GM12878 (cell line): ENCODE measurements around the gene PDE6D. TPM values are rescaled to one million over a fixed set of nuclear protein-coding genes. Genes with fewer than 3 reads are reported as not detected.

Experiments used
- BHLHE40 ChIP-seq, 2 experiments: fragments of 450-650 bp in 1 of 2; IDR thresholded peaks; 2 replicates each; pipeline ENCODE4 v1.6.1; 2011 to 2017; ENCODE audit warnings: low read depth in 2 of 2, borderline replicate concordance in 1 of 2, improper control_type of control experiment in 1 of 2, low read length in 1 of 2, mild to moderate bottlenecking in 1 of 2
- FOXK2 ChIP-seq: fragments of 450-650 bp; IDR thresholded peaks from 2 replicates; pipeline ENCODE4 v1.6.1; 2017; ENCODE audit warnings: mild to moderate bottlenecking, moderate library complexity
- FOXM1 ChIP-seq: IDR thresholded peaks from 2 replicates; pipeline ENCODE4 v1.6.1; 2012; ENCODE audit warnings: low read depth, mild to moderate bottlenecking, inconsistent platforms, low read length, moderate library complexity
- MTA2 ChIP-seq: fragments of 450-650 bp; IDR thresholded peaks from 2 replicates; pipeline ENCODE4 v1.6.1; 2016; ENCODE audit warnings: low read depth, mild to moderate bottlenecking, moderate library complexity
- PAX5 ChIP-seq: IDR thresholded peaks from 2 replicates; pipeline ENCODE4 v1.6.1; 2011; ENCODE audit warnings: low read depth, low read length, borderline replicate concordance
- POLR2AphosphoS5 ChIP-seq: IDR thresholded peaks from 2 replicates; pipeline ENCODE4 v1.6.1; 2011; ENCODE audit warnings: mild to moderate bottlenecking, low read length, inconsistent platforms
- SMAD1 ChIP-seq: fragments of 450-650 bp; IDR thresholded peaks from 2 replicates; pipeline ENCODE4 v1.6.1; 2018; ENCODE audit warnings: mild to moderate bottlenecking, low read depth; ENCODE audit not compliant: partially characterized antibody
- SPI1 ChIP-seq: IDR thresholded peaks from 2 replicates; pipeline ENCODE4 v1.6.1; 2011; ENCODE audit warnings: low read depth, mild to moderate bottlenecking, low read length, moderate library complexity, borderline replicate concordance; ENCODE audit not compliant: insufficient read depth
- SREBF1 ChIP-seq: IDR thresholded peaks from 2 replicates; pipeline ENCODE4 v1.6.1; 2012; ENCODE audit warnings: mild to moderate bottlenecking, low read length
- SREBF2 ChIP-seq: IDR thresholded peaks from 2 replicates; pipeline ENCODE4 v1.6.1; 2012; ENCODE audit warnings: mild to moderate bottlenecking, low read length
- TARDBP ChIP-seq: IDR thresholded peaks from 2 replicates; pipeline ENCODE4 v1.6.1; 2016; ENCODE audit warnings: borderline replicate concordance
- TCF12 ChIP-seq: IDR thresholded peaks from 2 replicates; pipeline ENCODE4 v1.6.1; 2011; ENCODE audit warnings: low read depth, mild to moderate bottlenecking, low read length
- YY1 ChIP-seq: IDR thresholded peaks from 2 replicates; pipeline ENCODE4 v1.6.1; 2011; ENCODE audit warnings: low read depth, mild to moderate bottlenecking, low read length
- ZNF217 ChIP-seq: fragments of 450-650 bp; IDR thresholded peaks from 2 replicates; pipeline ENCODE4 v1.6.1; 2017; ENCODE audit warnings: antibody characterized with exemption, mild to moderate bottlenecking
- polyA plus RNA-seq, 11 experiments: library from polyadenylated mRNA; depleted of rRNA in 4 of 11; unstranded in 6 of 11; stranded (reverse) in 5 of 11; fragments of >200 nt; fragmentation: Nextera tagmentation in 4 of 11; fragmentation: Illumina TruSeq in 1 of 11; extraction: Ambion mirVana in 4 of 11; extraction: Trizol in 1 of 11; gene quantifications; 1 replicate in 1 of 11; 2 replicates in 10 of 11; pipeline versions ENCODE4 v1.2.1 to v1.2.3, GENCODE V29; 2011 to 2016; ENCODE audit warnings: inconsistent platforms in 2 of 11, missing spikeins in 2 of 11, low read depth in 1 of 11
- total RNA-seq, 4 experiments: library from RNA; depleted of rRNA in 3 of 4; stranded (reverse); fragments of >200 nt in 3 of 4; fragmentation: Illumina TruSeq in 1 of 4; extraction: Trizol in 1 of 4; gene quantifications; 2 replicates each; pipeline versions ENCODE4 v1.2.1 to v1.2.3, GENCODE V29; 2013 to 2021
- TF ChIP-seq, protein P1 (sequence below): fragments of 450-650 bp; IDR thresholded peaks from 2 replicates; pipeline ENCODE4 v1.6.1; 2017; ENCODE audit warnings: mild to moderate bottlenecking, moderate library complexity
- TF ChIP-seq, protein P2 (sequence below): IDR thresholded peaks from 2 replicates; pipeline ENCODE4 v1.6.1; 2012; ENCODE audit warnings: improper control_type of control experiment, low read depth, low read length; ENCODE audit not compliant: insufficient replicate concordance
- TF ChIP-seq, protein P3 (sequence below): fragments of 450-650 bp; IDR thresholded peaks from 2 replicates; pipeline ENCODE4 v1.6.1; 2017; ENCODE audit warnings: low read depth, mild to moderate bottlenecking, moderate library complexity
- TF ChIP-seq, protein P4 (sequence below): IDR thresholded peaks from 2 replicates; pipeline ENCODE4 v1.6.1; 2011; ENCODE audit warnings: borderline replicate concordance, low read depth, mild to moderate bottlenecking, moderate library complexity, mixed read lengths, low read length; ENCODE audit not compliant: insufficient read depth; ENCODE audit errors: extremely low read length

The PDE6D gene
- total and polyA plus RNA-seq, 10 of the 15 experiments (the other 5 are each of a cell fraction or from before 2014, with no cell fraction given), result 8.2 to 69.4 (median 56.2) TPM

DNA sequence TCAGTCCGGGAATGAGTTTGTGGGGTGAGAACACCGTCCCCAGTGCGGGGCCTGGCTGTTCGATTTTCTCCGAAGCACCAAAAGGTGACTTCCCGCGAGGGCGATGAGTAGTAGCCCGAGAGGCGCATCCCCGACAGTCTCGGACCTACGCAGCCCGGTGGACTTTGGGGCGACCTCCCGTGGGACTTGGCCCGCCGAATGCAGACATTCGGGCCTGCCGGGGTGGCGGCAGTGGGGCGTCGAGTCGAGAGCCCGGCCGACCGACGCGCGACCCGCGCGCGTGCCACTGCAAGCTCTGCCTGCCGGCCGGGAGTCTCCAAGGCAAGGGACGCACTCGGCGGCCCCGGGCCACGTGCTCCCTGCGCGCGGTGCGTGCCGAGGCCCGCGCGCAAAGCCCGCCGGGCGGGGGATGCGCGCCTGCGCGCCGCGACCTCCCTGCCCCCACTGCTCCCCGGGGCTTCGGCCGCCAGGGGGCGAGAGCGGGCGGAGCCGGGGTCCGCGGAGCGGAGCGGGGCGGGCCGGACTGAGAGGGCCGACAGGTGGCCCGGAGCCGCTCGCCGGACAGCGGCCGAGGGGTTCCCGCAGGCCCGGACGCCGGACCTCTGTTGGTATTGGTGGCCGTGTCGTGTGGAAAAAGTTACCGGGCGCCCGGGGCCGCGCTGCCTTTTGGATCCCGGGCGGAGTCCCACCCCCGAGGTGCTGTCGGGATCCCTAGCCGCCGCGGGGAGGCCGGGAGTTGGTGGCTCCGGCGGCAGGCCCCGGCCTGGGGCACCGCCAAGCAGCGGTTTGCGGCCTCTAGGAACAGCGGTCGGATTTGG, 70.9 kb downstream of the PDE6D start (continued):
- peak; percentile 67 for TF ChIP-seq ZNF217
- TF ChIP-seq MTA2, result no peak
- peak; percentile 92 to 98 for TF ChIP-seq BHLHE40 (IDR thresholded peaks at IDR 0.05; ENCODE audit: borderline replicate concordance in 1 of 2, low read depth in 2 of 2, low read length in 1 of 2)
- TF ChIP-seq TARDBP, result no peak
- TF ChIP-seq YY1, result peak; percentile 87
- TF ChIP-seq SREBF1, result no peak
- TF ChIP-seq, protein P1, sequence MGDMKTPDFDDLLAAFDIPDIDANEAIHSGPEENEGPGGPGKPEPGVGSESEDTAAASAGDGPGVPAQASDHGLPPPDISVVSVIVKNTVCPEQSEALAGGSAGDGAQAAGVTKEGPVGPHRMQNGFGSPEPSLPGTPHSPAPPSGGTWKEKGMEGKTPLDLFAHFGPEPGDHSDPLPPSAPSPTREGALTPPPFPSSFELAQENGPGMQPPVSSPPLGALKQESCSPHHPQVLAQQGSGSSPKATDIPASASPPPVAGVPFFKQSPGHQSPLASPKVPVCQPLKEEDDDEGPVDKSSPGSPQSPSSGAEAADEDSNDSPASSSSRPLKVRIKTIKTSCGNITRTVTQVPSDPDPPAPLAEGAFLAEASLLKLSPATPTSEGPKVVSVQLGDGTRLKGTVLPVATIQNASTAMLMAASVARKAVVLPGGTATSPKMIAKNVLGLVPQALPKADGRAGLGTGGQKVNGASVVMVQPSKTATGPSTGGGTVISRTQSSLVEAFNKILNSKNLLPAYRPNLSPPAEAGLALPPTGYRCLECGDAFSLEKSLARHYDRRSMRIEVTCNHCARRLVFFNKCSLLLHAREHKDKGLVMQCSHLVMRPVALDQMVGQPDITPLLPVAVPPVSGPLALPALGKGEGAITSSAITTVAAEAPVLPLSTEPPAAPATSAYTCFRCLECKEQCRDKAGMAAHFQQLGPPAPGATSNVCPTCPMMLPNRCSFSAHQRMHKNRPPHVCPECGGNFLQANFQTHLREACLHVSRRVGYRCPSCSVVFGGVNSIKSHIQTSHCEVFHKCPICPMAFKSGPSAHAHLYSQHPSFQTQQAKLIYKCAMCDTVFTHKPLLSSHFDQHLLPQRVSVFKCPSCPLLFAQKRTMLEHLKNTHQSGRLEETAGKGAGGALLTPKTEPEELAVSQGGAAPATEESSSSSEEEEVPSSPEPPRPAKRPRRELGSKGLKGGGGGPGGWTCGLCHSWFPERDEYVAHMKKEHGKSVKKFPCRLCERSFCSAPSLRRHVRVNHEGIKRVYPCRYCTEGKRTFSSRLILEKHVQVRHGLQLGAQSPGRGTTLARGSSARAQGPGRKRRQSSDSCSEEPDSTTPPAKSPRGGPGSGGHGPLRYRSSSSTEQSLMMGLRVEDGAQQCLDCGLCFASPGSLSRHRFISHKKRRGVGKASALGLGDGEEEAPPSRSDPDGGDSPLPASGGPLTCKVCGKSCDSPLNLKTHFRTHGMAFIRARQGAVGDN, result peak; percentile 98
- TF ChIP-seq, protein P2, sequence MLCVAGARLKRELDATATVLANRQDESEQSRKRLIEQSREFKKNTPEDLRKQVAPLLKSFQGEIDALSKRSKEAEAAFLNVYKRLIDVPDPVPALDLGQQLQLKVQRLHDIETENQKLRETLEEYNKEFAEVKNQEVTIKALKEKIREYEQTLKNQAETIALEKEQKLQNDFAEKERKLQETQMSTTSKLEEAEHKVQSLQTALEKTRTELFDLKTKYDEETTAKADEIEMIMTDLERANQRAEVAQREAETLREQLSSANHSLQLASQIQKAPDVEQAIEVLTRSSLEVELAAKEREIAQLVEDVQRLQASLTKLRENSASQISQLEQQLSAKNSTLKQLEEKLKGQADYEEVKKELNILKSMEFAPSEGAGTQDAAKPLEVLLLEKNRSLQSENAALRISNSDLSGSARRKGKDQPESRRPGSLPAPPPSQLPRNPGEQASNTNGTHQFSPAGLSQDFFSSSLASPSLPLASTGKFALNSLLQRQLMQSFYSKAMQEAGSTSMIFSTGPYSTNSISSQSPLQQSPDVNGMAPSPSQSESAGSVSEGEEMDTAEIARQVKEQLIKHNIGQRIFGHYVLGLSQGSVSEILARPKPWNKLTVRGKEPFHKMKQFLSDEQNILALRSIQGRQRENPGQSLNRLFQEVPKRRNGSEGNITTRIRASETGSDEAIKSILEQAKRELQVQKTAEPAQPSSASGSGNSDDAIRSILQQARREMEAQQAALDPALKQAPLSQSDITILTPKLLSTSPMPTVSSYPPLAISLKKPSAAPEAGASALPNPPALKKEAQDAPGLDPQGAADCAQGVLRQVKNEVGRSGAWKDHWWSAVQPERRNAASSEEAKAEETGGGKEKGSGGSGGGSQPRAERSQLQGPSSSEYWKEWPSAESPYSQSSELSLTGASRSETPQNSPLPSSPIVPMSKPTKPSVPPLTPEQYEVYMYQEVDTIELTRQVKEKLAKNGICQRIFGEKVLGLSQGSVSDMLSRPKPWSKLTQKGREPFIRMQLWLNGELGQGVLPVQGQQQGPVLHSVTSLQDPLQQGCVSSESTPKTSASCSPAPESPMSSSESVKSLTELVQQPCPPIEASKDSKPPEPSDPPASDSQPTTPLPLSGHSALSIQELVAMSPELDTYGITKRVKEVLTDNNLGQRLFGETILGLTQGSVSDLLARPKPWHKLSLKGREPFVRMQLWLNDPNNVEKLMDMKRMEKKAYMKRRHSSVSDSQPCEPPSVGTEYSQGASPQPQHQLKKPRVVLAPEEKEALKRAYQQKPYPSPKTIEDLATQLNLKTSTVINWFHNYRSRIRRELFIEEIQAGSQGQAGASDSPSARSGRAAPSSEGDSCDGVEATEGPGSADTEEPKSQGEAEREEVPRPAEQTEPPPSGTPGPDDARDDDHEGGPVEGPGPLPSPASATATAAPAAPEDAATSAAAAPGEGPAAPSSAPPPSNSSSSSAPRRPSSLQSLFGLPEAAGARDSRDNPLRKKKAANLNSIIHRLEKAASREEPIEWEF, result no peak
- peak; percentile 93 for TF ChIP-seq POLR2AphosphoS5
- TF ChIP-seq, protein P3, sequence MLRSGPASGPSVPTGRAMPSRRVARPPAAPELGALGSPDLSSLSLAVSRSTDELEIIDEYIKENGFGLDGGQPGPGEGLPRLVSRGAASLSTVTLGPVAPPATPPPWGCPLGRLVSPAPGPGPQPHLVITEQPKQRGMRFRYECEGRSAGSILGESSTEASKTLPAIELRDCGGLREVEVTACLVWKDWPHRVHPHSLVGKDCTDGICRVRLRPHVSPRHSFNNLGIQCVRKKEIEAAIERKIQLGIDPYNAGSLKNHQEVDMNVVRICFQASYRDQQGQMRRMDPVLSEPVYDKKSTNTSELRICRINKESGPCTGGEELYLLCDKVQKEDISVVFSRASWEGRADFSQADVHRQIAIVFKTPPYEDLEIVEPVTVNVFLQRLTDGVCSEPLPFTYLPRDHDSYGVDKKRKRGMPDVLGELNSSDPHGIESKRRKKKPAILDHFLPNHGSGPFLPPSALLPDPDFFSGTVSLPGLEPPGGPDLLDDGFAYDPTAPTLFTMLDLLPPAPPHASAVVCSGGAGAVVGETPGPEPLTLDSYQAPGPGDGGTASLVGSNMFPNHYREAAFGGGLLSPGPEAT, result no peak; the same call in 1 of the 2 replicates
- no peak for TF ChIP-seq SPI1
- TF ChIP-seq, protein P4, sequence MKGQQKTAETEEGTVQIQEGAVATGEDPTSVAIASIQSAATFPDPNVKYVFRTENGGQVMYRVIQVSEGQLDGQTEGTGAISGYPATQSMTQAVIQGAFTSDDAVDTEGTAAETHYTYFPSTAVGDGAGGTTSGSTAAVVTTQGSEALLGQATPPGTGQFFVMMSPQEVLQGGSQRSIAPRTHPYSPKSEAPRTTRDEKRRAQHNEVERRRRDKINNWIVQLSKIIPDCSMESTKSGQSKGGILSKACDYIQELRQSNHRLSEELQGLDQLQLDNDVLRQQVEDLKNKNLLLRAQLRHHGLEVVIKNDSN, result no peak
- peak; percentile 83 for TF ChIP-seq PAX5
- TF ChIP-seq SMAD1, result peak; percentile 83
- TF ChIP-seq TCF12, result peak; percentile 87
- TF ChIP-seq SREBF2, result no peak
- no peak for TF ChIP-seq FOXK2
- no peak for TF ChIP-seq FOXM1
